Fibroblast of skin of left biceps (primary cell): ENCODE results near the gene HIPK3.
"Not testable (repeated sequence)": the region's sequence is repeated elsewhere in the genome, so short reads cannot be mapped to it uniquely, and the experiment has no call there.

Experiments
- DNase-seq, 2 experiments: peaks; one replicate each; pipeline ENCODE4 v3.0.0-alpha.2; 2013; ENCODE audit warnings: low read depth in 2 of 2

The HIPK3 gene

GRCh38 chr11:33257160-33257896 lies at the start of gene HIPK3:
Gene HIPK3 (plus strand): TSS chr11:33257381.
- peak; percentile 54 to 55 for DNase-seq

- DNase-seq: no peak
Observed at GRCh38 chr11:33207408-33207985, 49.7 kb upstream of the HIPK3 start.

DNA sequence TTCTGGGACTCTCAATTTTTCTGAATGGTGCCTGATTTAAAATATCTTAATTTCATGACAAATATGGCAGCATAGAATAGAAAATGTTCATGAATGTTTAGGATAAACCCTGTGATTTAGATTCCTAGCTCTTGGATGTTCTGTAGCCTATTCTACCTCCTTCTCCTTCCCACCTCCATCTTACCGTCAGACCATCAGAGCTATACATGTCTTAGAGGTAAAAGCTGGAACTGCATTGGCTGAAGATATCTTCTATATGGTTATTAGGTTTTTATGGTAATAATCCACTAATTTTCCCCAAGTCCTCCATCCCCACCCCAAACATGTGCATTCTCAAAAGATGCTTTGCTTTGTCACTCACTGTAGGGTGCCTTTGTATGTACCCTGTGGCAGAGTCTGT lies 49.0 kb upstream of the HIPK3 start:
- no peak for DNase-seq

DNA sequence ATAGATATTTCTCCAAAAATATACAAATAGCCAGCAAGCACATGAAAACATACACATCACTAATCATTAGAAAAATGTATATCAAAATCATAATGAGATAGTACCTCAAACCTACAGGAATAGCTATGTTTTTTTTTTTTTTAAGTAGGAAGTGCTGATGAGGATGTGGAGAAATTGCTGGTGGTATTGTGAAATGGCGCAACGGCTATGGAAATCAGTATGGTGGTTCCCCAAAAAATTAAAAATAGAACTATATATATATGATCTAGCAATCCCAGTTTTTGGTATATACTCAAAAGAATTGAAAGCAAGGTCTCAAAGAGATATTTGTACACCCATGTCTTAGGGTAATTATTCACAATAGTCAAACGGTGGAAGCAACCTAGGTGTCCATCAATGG lies 46.0 kb upstream of the HIPK3 start:
- no peak for DNase-seq

DNA sequence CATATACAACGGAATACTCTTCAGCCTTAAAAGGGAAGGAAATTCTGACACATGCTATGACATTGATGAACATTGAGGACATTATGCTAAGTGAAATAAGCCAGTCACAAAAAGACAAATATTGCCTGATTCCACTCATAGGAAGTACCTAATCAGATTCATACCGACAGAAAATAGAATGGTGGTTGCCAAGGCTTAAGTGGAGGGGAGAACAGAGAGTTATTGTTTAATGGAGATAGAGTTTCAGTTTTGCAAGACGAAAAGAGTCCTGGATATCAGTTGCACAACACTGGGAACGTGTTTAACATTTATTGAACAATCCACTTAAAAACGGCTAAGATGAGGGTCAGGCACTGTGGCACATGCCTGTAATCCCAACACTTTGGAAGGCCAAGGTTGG lies 45.6 kb upstream of the HIPK3 start:
- DNase-seq: no peak

DNA sequence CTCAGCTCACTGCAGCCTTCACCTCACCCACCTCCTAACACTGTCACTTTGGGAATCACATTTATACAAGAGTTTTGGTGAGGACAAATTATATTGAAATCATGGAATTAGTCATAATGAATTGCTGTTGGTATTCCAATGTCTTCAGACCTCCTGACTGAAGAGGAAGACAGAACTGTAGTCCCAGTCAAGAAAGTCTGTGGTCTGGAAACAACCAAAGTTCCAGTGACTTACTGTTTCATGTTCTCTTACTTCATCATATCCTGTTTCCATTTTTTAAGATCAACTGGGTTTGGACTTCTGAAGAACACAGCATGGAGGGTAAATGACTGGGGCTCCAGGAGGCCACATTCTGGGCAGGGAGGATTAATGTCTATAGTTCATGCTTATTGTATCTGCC lies 43.0 kb upstream of the HIPK3 start:
- DNase-seq: no peak

DNA sequence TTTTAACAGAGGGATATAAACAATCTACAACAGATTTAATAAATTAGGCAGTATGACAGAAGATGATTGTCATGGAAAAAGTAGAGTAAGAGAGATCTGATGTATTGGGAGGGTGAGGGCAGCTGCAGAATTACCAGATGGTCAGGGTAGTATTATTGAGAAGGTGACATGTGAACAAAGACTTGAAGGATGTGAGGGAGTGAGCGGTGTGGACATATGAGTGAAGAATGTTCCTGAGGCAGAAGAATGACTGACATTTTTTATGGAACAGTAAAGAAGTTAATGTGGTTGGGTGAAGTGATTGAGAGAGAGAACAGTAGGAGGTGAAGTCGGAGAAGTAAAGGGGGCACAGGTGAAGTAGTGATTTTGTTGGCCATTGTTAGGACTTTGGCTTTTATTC lies 42.4 kb upstream of the HIPK3 start:
- no peak for DNase-seq

DNA sequence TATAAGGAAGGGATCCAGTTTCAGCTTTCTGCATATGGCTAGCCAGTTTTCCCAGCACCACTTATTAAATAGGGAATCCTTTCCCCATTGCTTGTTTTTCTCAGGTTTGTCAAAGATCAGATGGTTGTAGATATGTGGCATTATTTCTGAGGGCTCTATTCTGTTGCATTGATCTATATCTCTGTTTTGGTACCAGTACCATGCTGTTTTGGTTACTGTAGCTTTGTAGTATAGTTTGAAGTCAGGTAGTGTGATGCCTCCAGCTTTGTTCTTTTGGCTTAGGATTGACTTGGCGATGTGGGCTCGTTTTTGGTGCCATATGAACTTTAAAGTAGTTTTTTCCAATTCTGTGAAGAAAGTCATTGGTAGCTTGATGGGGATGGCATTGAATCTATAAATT lies 40.5 kb upstream of the HIPK3 start:
- not testable (repeated sequence) for DNase-seq

GRCh38 chr11:33222052-33222750 lies 35.0 kb upstream of the HIPK3 start:
- no peak for DNase-seq

DNA sequence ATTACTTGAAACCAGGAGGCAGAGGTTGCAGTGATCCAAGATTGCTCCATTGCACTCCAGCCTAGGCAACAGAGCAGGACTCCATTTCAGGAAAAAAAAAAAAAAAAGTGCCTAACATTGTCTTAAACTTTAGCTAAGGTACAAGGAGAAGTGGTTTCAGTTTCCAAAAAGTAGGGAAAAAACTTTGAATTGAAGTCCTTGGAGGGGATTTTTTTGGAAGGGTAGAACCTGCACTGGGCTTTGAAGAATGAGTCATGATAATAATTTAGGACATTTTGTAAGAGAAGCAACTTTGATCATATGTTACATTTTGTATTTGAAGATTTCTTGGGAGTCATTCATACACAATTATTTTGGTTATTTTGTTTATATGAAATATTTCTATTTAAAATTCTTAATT lies 31.8 kb upstream of the HIPK3 start:
- no peak for DNase-seq

GRCh38 chr11:33227578-33228261 lies 29.5 kb upstream of the HIPK3 start:
- no peak for DNase-seq

GRCh38 chr11:33234397-33235190 lies 22.6 kb upstream of the HIPK3 start:
- no peak for DNase-seq

DNA sequence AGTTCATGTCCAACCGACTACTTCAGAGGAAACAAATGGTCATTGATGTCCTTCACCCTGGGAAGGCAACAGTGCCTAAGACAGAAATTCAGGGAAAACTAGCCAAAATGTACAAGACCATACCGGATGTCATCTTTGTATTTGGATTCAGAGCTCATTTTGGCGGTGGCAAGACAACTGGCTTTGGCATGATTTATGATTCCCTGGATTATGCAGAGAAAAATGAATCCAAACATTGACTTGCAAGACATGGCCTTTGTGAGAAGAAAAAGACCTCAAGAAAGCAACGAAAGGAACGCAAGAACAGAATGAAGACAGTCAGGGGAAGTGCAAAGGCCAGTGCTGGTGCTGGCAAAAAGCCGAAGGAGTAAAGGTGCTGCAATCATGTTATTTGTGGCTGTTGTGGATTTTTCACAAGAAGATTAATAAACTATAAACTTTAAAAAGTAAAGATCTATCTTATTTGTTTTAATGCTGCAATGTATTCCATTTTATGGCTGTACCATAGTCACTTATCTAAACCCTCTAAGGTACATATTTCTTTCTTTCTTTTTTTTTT lies 20.1 kb upstream of the HIPK3 start:
- no peak for DNase-seq

GRCh38 chr11:33242575-33242974 lies 14.6 kb upstream of the HIPK3 start:
- DNase-seq: no peak

DNA sequence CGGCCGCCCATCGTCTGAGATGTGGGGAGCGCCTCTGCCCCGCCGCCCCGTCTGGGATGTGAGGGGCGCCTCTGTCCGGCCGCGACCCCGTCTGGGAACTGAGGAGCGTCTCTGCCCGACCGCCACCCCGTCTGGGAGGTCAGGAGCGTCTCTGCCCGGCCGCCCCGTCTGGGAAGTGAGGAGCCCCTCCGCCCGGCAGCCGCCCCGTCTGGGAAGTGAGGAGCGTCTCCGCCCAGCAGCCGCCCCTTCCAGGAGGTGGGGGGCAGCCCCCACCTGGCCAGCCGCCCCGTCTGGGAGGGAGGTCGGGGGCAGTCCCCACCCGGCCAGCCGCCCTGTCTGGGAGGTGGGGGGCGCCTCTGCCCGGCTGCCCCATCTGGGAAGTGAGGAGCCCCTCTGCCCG lies 13.5 kb upstream of the HIPK3 start:
- DNase-seq: not testable (repeated sequence)

- peak; percentile 51 to 54 for DNase-seq
Observed at GRCh38 chr11:33248416-33248971, 8.7 kb upstream of the HIPK3 start.

GRCh38 chr11:33256031-33256812 lies 959 bp upstream of the HIPK3 start:
- no peak for DNase-seq

DNA sequence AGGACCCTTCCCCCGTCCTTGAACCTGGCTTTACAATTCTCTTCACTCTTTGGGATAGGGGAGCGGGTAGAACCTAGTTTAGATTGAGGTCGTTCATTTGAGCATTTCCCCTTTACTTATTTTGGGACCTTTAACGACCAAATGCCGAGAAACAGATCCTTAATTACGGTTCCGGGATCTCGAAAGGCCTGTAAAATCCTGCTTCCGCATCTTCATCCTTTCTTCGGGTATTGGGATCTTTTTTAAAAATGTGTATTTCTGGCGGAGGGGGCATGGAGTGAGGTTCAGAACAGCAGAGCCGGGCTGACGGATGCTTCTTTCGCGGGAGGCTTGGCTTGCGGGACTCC lies 395 bp upstream of the HIPK3 start:
- DNase-seq: no peak

GRCh38 chr11:33257897-33258630 lies 883 bp downstream of the HIPK3 start:
- DNase-seq: peak; percentile 70 to 76
